ENCODE results near the gene FAF1. TPM values are rescaled to one million over a fixed set of nuclear protein-coding genes. Genes with fewer than 3 reads are reported as not detected.

Gene FAF1
- total and polyA plus RNA-seq, 4 donors = 8.6 to 45.0 (median 18.2) TPM

DNA sequence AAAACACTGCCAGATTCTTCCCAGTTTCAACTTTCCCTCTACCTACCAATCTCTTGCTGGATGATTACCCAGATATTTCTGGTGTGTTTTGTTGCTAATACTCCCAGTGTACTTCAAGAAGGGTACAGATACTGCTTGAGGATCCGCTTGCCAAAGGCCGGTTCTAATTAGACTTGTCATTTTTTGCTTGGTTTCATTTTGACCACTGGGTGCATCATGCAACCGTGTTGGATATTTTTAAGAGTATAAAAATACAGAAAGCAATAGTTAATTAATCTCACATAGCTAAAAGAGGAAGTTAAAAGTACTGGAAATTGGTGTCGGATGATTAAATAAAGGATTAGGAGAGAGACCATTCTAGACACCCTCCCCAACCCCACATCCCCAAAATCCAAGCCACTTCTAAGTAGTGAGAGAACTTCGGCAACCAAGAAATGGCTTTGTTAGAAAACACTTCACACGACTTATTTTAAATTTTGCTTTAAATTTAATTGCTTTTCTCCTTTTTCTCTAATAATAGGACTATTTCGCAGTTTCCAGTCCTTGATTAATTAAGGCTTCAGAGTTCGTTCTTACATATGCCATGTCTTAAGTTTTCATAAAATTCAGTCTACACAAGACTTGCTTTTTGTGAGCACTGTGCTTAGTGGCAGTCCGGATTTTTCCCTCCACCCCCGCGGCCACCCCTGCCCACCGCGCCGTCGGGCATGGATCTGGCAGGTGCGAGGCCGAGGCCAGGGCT lies 7.5 kb upstream of the FAF1 start:
- no peaks in the 10 kb centered on the region for H3K9me3 ChIP-seq (ENCODE audit: control insufficient read depth in 4 of 4, low read length in 3 of 4)
- 13% methylated on average over 17 of the region's 17 CpGs for WGBS
- H3K4me3 ChIP-seq (ENCODE audit: low read depth in 1 of 3, low read length in 3 of 3) = peak overlapping the region; percentile 28 to 74 (median 49)
- H3K4me1 ChIP-seq (ENCODE audit: control insufficient read depth in 4 of 4, insufficient read depth in 4 of 4, low read length in 3 of 4) = peaks cover 2 to 18% (median 13%) of the 10 kb centered on the region in 4 donors
- peak overlapping the region; percentile 54 to 92 for H3K9ac ChIP-seq (ENCODE audit: low read depth in 1 of 2, low read length in 2 of 2)
- no peaks in the 10 kb centered on the region for H3K27me3 ChIP-seq (ENCODE audit: control insufficient read depth in 4 of 4, insufficient read depth in 4 of 4, low read length in 3 of 4)
- peak overlapping the region; percentile 93 to 95 for H3K27ac ChIP-seq (ENCODE audit: low read depth in 1 of 2, low read length in 2 of 2)
- TF ChIP-seq TAF1 (conservative IDR thresholded peaks at IDR 0.05) = no peak
- TF ChIP-seq, protein P1, sequence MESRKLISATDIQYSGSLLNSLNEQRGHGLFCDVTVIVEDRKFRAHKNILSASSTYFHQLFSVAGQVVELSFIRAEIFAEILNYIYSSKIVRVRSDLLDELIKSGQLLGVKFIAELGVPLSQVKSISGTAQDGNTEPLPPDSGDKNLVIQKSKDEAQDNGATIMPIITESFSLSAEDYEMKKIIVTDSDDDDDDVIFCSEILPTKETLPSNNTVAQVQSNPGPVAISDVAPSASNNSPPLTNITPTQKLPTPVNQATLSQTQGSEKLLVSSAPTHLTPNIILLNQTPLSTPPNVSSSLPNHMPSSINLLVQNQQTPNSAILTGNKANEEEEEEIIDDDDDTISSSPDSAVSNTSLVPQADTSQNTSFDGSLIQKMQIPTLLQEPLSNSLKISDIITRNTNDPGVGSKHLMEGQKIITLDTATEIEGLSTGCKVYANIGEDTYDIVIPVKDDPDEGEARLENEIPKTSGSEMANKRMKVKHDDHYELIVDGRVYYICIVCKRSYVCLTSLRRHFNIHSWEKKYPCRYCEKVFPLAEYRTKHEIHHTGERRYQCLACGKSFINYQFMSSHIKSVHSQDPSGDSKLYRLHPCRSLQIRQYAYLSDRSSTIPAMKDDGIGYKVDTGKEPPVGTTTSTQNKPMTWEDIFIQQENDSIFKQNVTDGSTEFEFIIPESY (IDR thresholded peaks at IDR 0.05) = no peak
- peak in 1 of 2 donors; percentile 31 for TF ChIP-seq EGR1 (IDR thresholded peaks at IDR 0.05; ENCODE audit: low read depth in 2 of 2)
- no peak for TF ChIP-seq FOXA1 (IDR thresholded peaks at IDR 0.05)
- TF ChIP-seq NR2F2 (IDR thresholded peaks at IDR 0.05) = no peak
- no peaks in the 10 kb centered on the region for H3K36me3 ChIP-seq (ENCODE audit: control insufficient read depth in 4 of 4, insufficient read depth in 3 of 4, low read depth in 1 of 4, low read length in 3 of 4)
- no peak for DNase-seq (ENCODE audit: low spot score)

DNA sequence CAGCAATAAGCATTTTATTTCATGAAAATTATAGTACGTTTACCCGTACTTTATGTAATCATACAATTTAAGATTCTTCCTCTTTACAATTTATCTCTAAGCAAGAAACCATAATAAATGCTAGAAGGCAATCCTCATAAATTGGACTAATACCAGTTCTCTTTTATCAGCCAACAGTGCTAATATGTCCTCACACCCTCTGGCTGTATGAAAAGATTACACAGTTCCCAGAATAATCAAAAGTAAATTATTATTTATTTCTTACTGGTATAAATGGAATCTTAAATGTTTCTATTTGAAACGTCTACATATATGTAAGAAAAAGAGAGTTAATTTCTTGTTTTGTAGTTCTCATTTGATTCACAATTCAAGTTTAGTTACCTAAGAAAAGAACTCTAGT lies 6.9 kb upstream of the FAF1 start:
- peak overlapping the region in 1 of 2 donors; percentile 95 for H3K27ac ChIP-seq (ENCODE audit: low read depth in 1 of 2, low read length in 2 of 2)
- no peaks in the 10 kb centered on the region for H3K27me3 ChIP-seq (ENCODE audit: control insufficient read depth in 4 of 4, insufficient read depth in 4 of 4, low read length in 3 of 4)
- H3K4me3 ChIP-seq (ENCODE audit: low read depth in 1 of 3, low read length in 3 of 3) = peak overlapping the region in 1 of 3 donors; percentile 74
- H3K9me3 ChIP-seq (ENCODE audit: control insufficient read depth in 4 of 4, low read length in 3 of 4) = no peaks in the 10 kb centered on the region
- H3K4me1 ChIP-seq (ENCODE audit: control insufficient read depth in 4 of 4, insufficient read depth in 4 of 4, low read length in 3 of 4) = peaks cover 2 to 18% (median 13%) of the 10 kb centered on the region in 4 donors
- DNase-seq (ENCODE audit: low spot score) = no peak
- H3K9ac ChIP-seq (ENCODE audit: low read depth in 1 of 2, low read length in 2 of 2) = peak overlapping the region in 1 of 2 donors; percentile 62
- WGBS = 70% methylated on average over 3 of the region's 3 CpGs
- TF ChIP-seq RAD21 (IDR thresholded peaks at IDR 0.05) = no peak
- TF ChIP-seq, protein P2, sequence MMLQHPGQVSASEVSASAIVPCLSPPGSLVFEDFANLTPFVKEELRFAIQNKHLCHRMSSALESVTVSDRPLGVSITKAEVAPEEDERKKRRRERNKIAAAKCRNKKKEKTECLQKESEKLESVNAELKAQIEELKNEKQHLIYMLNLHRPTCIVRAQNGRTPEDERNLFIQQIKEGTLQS (IDR thresholded peaks at IDR 0.05) = no peak
- TF ChIP-seq, protein P3, sequence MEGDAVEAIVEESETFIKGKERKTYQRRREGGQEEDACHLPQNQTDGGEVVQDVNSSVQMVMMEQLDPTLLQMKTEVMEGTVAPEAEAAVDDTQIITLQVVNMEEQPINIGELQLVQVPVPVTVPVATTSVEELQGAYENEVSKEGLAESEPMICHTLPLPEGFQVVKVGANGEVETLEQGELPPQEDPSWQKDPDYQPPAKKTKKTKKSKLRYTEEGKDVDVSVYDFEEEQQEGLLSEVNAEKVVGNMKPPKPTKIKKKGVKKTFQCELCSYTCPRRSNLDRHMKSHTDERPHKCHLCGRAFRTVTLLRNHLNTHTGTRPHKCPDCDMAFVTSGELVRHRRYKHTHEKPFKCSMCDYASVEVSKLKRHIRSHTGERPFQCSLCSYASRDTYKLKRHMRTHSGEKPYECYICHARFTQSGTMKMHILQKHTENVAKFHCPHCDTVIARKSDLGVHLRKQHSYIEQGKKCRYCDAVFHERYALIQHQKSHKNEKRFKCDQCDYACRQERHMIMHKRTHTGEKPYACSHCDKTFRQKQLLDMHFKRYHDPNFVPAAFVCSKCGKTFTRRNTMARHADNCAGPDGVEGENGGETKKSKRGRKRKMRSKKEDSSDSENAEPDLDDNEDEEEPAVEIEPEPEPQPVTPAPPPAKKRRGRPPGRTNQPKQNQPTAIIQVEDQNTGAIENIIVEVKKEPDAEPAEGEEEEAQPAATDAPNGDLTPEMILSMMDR (IDR thresholded peaks at IDR 0.05; ENCODE audit: low read depth, low read length, missing input control) = no peak
- TF ChIP-seq JUND (IDR thresholded peaks at IDR 0.05) = no peak
- TF ChIP-seq FOXA2 (IDR thresholded peaks at IDR 0.05) = no peak
- no peak for TF ChIP-seq EGR1 (IDR thresholded peaks at IDR 0.05; ENCODE audit: low read depth in 2 of 2)
- TF ChIP-seq, protein P1 (IDR thresholded peaks at IDR 0.05) = no peak
- TF ChIP-seq, protein P4, sequence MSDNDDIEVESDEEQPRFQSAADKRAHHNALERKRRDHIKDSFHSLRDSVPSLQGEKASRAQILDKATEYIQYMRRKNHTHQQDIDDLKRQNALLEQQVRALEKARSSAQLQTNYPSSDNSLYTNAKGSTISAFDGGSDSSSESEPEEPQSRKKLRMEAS (IDR thresholded peaks at IDR 0.05) = no peak
- TF ChIP-seq YY1 (IDR thresholded peaks at IDR 0.05) = no peak
- TF ChIP-seq NR2F2 (IDR thresholded peaks at IDR 0.05) = no peak
- TF ChIP-seq GABPA (IDR thresholded peaks at IDR 0.05 in 1 of 2, conservative IDR thresholded peaks at IDR 0.05 in 1 of 2) = no peak
- no peak for TF ChIP-seq HNF4A (conservative IDR thresholded peaks at IDR 0.05)
- no peak for TF ChIP-seq SP1 (IDR thresholded peaks at IDR 0.05)
- TF ChIP-seq RXRA (IDR thresholded peaks at IDR 0.05) = no peak
- TF ChIP-seq TAF1 (conservative IDR thresholded peaks at IDR 0.05) = no peak
- TF ChIP-seq, protein P5, sequence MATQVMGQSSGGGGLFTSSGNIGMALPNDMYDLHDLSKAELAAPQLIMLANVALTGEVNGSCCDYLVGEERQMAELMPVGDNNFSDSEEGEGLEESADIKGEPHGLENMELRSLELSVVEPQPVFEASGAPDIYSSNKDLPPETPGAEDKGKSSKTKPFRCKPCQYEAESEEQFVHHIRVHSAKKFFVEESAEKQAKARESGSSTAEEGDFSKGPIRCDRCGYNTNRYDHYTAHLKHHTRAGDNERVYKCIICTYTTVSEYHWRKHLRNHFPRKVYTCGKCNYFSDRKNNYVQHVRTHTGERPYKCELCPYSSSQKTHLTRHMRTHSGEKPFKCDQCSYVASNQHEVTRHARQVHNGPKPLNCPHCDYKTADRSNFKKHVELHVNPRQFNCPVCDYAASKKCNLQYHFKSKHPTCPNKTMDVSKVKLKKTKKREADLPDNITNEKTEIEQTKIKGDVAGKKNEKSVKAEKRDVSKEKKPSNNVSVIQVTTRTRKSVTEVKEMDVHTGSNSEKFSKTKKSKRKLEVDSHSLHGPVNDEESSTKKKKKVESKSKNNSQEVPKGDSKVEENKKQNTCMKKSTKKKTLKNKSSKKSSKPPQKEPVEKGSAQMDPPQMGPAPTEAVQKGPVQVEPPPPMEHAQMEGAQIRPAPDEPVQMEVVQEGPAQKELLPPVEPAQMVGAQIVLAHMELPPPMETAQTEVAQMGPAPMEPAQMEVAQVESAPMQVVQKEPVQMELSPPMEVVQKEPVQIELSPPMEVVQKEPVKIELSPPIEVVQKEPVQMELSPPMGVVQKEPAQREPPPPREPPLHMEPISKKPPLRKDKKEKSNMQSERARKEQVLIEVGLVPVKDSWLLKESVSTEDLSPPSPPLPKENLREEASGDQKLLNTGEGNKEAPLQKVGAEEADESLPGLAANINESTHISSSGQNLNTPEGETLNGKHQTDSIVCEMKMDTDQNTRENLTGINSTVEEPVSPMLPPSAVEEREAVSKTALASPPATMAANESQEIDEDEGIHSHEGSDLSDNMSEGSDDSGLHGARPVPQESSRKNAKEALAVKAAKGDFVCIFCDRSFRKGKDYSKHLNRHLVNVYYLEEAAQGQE (IDR thresholded peaks at IDR 0.05) = no peak
- TF ChIP-seq HNF4G (IDR thresholded peaks at IDR 0.05) = no peak
- no peak for TF ChIP-seq FOXA1 (IDR thresholded peaks at IDR 0.05)
- H3K36me3 ChIP-seq (ENCODE audit: control insufficient read depth in 4 of 4, insufficient read depth in 3 of 4, low read depth in 1 of 4, low read length in 3 of 4) = no peaks in the 10 kb centered on the region

All from liver (tissue), 9 donors.